HepG2 (cell line): Measurements from ENCODE around the gene COQ8A.

Source experiments
- ATF6 ChIP-seq: sonication (generic); formaldehyde crosslinking; conservative IDR thresholded peaks from 2 replicates; pipeline ENCODE4 v1.4.0; 2020; ENCODE audit warnings: missing genetic modification reagents
- CTCF ChIP-seq: sonication (generic); formaldehyde crosslinking; IDR thresholded peaks from 2 replicates; pipeline ENCODE4 v1.5.0; 2020; ENCODE audit warnings: mild to moderate bottlenecking, missing genetic modification reagents, moderate library complexity
- GABPA ChIP-seq, 2 experiments: IDR thresholded peaks; 2 replicates each; pipeline ENCODE4 v1.6.1; 2011 to 2016; ENCODE audit warnings: low read depth in 2 of 2, low read length in 1 of 2, missing biosample characterization in 1 of 2, missing genetic modification characterization in 1 of 2
- SP4 ChIP-seq: sonication (generic); formaldehyde crosslinking; IDR thresholded peaks from 2 replicates; pipeline ENCODE4 v1.8.1; 2023; ENCODE audit warnings: mild to moderate bottlenecking, missing genetic modification reagents

GRCh38 chr1:226952118-226952441 is 12.0 kb downstream of the COQ8A start:
- TF ChIP-seq SP4 (CRISPR knock-in tag): no peak
- no peak for TF ChIP-seq GABPA (IDR thresholded peaks at IDR 0.05; ENCODE audit: low read depth, low read length)
- no peak for TF ChIP-seq GABPA (CRISPR knock-in tag; IDR thresholded peaks at IDR 0.05; ENCODE audit: low read depth)
- TF ChIP-seq CTCF (CRISPR knock-in tag): no peak
- TF ChIP-seq ATF6: no peak
